GM15510 (cell line): Measurements from ENCODE around the gene SCNM1.

Source experiments
- POLR2A ChIP-seq: IDR thresholded peaks from 3 replicates; pipeline ENCODE4 v1.6.1; 2011; ENCODE audit warnings: borderline replicate concordance; ENCODE audit not compliant: insufficient read length; ENCODE audit errors: extremely low read depth

The SCNM1 gene, protein sequence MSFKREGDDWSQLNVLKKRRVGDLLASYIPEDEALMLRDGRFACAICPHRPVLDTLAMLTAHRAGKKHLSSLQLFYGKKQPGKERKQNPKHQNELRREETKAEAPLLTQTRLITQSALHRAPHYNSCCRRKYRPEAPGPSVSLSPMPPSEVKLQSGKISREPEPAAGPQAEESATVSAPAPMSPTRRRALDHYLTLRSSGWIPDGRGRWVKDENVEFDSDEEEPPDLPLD

DNA sequence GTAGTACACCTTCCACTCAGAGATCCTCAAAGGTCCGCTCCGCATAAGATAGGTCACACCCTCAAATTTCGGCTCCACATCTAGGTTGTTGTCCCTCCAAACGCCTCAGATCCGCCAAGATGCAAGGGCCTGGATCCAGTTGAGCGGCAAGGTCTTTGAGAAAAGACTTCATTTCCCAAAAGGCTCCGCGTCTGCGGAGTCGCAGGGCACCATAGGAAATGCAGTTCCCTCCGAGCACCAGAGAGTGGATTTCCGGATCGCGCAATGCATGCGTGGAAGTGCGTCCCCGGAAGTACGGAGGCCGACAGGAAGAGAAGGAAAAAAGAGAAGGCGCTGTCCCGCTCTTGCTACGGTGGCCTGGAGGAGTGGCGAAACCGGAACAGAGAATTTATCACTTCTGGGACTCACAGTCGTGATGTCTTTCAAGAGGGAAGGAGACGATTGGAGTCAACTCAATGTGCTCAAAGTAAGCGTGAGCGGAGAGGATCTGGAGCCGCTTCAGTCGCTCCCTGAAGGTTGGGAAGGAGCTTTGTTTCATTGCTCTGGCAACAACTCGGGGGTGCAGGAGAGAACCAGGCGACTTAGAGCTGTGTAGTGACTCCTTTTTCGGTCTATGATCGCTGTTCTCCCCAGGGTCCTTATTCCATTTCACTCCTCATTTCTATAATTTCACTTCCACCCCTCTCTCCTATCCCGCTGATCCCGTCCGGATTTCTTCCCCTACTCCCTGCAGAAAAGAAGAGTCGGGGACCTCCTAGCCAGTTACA, at the start of gene SCNM1, which contains the start of gene LYSMD1:
SCNM1 (plus strand) TSS at position 407 of the 767 bp plus-strand sequence; CDS start at position 416, 9 bp downstream.
LYSMD1 (minus strand) TSS at position 165 of the 767 bp plus-strand sequence. CDS start 644 bp downstream, outside the sequence.
- TF ChIP-seq POLR2A = peak; percentile 59

DNA sequence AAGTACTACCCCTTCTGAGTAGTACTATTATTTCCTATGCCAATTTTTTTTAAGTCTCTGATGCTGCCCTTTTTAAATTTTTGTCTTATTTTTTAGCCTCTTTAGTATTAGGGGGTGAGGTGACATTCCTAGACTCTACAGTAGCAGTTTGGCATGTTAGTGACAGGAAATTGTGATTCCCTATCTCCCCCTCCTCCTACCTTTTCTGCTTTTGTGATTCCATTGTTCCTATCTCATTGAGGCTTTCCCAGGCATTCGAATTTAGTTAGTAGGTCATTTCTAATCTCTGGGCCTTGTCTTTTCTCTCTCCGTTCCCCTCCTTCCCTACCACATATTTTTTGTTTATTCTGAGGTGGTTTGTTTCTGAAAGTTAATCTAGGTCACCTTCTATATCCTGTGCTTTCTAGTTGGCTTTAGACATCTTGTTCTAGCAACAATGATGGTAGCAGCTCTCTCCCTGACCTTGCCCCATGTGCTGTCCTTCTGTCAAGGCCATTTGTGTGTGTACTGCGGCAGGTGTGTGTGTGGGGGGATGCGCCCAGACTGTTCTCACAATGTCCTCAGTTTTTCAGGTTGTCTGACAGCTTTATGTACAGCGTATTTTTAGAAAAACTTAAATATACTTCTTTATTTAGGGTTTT, 41.1 kb upstream of the SCNM1 start:
- TF ChIP-seq POLR2A = no peak

DNA sequence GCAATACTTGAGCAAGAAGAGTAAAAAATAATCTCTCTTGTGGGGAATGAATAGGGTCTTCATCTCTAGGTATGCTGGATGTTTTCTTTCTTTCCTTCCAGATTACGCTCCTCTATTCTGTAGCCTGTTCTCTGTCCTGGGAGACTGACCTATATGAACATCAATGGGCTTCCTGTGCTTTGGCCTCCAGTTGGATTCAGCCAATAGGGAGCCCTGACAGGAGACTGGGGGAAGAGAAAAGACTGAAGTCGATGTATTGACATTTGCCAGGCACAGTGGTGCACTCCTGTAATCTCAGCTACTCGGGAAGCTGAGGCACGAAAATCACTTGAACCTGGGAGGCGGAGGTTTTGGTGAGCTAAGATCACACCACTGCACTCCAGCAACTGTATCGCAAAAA, 37.1 kb upstream of the SCNM1 start:
- no peak for TF ChIP-seq POLR2A

DNA sequence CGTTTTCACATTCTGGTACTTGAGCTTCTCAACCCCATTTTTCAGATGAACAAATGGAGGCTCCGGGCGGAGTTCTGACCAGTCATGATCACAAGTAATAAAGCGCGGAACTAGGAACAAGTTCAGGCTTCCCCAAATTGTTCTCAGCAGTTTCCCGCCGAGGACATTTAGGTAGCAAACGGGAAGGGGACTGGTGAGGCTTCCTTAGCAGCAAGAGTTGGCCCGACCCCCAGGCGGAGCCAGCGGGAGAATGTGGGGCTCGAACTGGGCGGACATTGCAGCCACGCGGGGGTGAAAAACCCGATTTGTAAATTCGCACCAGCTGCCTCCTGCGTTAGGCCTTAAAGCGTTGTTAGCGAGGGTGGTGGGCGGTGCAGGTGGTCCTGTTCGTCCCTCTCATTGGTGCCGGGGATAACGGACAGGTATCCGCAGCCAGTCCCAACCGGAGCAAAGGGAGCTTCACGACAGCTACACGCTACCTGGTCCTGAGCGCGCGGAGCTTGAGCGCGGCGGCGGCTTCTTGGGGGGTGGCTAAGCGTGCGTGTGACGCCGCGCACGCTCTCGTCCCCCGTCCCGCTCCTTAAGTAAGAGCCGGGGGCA, 34.9 kb upstream of the SCNM1 start:
- TF ChIP-seq POLR2A = no peak

DNA sequence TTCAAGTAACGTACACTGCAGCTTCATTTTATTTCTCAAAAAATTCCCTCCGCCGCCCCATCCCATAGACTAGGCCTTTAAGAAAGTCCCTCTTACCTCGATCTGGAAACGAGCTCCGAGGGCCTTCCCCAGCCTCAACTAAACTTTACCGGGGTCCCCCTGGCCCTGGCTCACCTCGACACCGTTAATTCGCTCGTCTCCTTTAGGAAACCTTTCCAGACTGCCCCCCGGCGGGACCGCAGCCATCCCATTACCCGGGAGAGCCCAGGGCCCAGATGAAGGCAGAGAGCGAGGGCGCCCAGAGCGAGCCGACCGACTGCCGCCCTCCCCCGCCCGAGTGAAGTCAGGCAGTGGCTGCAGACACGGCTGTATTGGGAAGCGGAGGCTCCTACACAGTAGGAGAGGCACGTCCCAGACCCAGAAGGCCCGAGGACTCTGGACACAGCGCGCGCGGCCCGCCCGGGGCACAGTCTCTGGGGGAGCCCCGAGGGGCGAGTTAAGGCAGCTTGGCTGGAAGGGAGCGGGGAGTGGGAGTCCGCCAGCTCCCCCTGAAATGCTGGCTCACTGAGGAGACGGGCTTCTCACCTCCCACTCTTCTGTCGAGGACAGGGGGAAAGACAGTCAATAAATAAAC, 34.1 kb upstream of the SCNM1 start:
- TF ChIP-seq POLR2A = no peak

DNA sequence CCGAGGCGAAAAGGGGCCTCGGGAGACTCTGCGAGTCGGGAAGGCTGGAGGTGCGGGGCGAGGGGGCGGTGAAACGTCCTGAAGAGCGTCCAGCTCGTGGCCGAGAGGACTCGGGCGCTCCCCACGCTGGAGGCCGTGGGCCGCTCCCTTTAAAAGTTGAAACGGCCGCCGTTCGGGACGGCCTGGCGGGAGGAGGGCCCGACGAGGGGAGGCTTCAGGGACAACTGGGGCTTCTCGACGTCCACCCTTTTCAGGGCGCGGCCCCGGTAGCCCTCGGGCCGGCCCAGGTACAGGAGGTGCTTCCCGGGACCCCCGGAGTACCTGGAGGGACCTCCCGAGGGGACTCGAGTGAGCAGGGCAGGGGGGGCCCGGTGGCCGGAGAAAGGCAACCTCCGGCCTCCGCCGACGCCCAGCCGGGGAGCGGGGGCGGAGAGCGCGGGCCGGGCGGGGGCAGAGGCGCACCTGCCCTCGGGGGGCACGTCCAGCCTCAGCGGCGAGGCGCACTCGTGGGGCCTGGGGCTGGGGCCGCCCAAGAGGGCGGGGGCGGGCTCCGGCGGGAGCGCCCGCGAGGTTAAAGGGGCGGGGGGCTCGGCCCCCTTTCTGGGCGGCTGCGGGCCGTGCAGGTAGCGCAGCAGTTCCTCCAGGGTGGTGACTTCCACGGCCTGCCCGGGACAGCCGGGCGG, 33.5 kb upstream of the SCNM1 start:
- no peak for TF ChIP-seq POLR2A

DNA sequence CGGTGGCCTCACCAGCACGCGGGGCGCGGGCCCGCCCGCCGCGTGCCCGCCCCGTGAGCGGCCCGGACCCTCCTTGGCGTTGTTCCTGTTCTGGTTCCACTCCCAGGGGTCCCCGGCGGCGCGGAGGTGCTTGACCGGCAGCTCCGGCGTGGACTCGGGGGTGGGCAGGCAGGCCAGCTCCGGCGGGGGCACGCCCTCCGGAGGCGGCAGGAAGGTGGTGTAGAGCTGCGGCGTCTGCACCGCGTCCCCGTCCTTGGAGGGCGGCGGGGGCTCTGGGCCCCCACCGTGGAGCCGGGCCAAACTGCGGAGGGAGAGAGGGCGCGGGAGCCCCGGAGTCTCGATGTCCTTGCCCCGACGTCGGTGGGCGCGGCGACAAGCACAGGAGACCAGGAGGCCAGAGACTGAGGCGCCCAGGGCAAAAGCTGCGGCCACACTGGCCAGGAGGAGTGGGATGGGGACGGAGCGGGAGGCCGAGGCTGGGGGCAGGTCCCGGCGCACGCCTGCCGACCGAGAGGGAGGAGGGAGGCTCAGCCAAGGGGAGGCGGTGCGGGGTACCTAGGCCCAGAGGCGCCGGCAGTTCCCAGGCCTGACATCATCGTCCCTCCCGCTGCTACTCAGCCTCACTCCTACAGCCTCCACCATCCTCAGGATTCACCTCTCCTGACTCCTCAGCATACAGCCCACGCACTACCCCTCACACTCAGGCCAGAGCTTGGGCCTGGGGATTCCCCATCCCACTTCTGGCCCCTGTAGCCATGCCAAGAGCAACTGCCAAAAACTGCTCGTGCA, 32.7 kb upstream of the SCNM1 start:
- no peak for TF ChIP-seq POLR2A

DNA sequence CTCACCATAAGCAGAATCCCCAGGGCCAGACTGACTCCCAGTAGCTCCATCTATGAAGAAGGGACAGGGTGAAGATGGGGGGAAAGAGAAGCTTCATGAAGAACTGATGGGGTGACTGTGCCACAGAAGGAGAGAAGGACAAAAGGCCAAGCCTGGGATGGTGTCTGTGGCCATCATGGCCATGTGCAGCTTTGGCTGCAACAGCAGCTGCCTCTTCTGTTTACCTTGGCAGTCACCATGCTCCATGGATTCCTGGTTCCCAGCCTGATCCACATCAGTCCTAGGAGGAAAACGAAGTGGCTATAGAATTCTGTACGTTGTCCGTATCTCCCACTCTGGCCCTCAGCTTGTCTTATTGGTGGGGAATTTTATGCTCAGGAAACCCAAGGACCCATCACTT, 31.5 kb upstream of the SCNM1 start:
- no peak for TF ChIP-seq POLR2A

DNA sequence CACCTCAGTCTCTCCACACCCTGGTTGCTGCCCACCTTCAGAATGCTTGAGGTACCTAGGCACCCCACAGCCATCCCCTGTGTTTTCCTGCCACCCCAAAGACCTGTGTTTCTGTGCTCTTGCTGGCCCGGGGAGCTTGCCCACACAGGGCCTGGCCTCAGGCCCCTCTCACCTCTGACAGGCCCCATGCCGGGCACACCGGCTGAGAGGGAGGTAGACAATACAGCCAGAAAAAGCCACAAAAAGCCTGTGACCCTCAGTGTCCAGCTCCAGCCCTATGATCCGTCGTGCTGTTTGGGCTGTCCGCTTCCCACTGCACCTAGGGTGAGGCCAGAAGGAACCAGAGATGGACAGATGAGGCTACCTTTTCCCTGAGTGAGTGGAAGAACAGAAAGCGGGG, 31.0 kb upstream of the SCNM1 start:
- TF ChIP-seq POLR2A = no peak

DNA sequence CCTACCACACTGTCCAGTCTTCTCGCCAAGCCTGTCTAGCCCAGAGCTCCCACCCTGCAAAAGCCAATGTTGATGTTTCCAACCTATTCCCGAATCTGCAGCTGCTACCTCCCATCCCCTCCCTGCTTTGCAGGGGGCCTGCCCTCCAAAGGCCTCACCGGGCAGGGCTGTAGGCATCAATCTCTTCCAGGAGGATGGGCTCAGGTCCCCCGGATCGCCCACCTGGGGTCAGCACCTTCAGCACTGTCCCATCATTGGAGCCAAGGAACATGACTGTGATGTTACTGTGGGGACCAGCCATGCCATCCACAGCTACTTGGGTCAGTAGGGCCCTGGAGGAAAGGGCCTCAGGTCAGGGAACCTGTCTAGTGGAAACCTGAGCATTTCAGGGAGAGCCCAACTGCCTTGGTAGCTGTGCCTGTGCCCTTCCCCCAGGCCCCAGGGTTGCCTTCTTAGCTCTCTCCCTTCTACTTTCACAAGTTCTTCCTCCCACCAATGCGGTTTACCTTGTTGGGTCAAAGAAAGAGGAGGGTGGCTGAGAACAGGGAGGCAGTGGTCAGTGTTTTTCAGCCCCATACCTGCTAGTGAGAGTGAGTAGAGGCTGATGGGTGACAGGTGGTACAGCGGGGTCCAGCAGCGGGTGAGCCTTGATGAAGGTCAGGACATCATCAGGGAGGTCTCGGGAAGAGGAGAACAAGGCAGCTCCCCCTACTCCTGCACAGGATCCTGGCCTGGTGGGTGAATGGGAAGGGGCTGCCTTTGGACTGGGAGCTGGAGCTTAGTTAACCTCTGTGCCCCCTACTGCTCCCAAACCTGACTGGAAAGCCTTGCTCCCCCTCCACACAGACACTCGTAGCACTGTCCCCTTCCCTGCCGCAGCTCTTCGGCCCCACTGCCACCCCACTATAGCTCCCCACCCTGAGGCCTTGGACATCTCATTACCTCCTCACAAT, 30.2 kb upstream of the SCNM1 start:
- no peak for TF ChIP-seq POLR2A

DNA sequence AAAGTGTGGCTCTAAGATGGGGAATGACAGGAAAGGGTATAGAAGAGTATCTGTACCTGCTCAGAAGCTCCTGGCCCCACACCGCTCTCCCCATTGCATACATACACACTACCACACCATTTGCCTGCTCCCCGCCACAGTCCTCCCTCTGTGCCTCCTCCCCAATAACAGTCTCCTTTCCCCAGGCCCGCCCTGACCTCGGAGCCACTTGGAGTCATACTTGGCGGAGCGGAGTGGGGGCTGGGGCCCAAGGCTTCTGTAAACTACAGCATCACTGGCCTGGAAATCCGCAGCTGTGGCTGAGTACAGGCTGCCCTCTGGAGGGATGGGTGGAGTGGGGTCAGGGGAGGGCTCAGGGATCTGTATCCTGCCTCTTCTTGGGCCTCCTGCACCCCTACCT, 28.2 kb upstream of the SCNM1 start:
- no peak for TF ChIP-seq POLR2A

DNA sequence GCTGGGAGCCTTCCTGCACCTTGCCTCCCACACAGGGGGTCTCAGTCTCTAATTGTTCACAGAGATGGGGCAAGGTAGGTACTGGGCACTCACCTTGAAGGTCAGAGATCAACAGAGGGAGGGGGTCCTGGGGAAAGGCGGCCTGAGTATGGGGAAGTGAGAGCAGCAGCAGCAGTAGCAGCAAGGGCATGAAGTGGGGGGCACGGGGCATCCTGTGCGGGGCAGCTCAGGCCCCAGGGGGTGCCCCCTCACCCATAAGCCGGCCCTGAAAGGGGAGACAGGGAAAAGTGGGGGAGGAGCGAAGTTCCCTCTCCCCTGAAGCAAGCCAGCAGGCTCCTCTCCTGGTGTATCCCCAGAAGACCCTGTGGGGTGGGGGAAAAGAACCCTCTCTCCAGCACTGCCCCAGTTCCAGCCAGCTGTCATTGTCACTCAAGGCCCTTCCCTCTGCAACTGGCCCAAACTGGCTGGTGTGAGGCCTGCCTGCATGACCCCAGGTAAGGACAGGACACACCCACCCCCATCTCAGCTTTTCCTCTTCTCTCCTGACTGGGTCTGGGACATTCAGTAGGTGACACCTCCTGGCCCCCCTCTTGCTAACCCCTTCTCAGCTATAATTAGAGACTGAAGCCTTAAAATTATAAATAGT, 23.4 kb upstream of the SCNM1 start:
- no peak for TF ChIP-seq POLR2A

DNA sequence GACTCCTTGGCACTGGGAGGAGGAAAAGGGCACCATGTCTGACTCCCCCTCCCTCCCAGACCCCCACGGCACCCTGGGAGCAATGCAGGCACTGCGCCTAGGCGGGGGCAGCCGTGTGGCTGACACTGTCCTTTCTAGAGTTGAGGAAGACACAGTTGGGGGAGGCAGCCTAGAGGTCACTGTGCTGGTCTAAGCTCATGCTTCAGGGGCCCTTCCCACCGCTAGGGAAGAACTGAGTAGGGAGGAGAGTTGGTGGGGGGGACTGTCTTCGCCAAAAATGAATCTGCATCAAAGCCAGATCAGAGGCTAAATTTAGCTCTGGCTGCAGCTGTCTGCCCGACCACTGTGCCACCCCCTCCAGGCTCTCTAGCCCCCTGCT, 22.9 kb upstream of the SCNM1 start:
- TF ChIP-seq POLR2A = no peak

DNA sequence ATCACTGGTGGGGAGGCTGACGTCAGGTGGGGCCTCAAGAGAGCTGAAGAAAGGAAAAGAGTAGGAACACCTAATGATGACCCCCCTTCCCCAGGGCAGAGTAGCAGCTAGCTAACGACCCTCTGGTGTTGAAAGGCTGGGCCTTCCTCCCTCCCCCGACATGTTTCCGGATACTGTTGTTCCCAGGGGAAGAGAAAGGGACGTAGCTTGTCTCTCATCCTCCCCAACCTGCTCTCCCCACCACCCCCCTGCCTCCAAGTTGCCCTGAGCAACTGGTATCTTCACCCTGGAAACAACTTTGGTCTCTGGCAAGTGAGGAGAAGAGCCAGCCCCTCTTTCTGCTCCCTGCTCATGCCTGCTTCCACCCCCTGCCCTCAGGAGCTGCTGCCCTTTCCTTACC, 22.0 kb upstream of the SCNM1 start:
- TF ChIP-seq POLR2A = no peak
